Mesodermal cell (in vitro differentiated cells): ENCODE measurements around the gene CKS1B.

Experiments used
- H3K27ac ChIP-seq: 2 replicates; pipeline ENCODE4 v1.7.0; 2013; ENCODE audit warnings: mild to moderate bottlenecking, low read depth, low read length, moderate library complexity; ENCODE audit not compliant: severe bottlenecking
- H3K36me3 ChIP-seq: 2 replicates; pipeline ENCODE4 v1.7.1; 2013; ENCODE audit warnings: mild to moderate bottlenecking, low read length, moderate library complexity; ENCODE audit not compliant: control insufficient read depth, insufficient read depth
- H3K4me1 ChIP-seq: one replicate; pipeline ENCODE4 v1.7.1; 2013; ENCODE audit warnings: mild to moderate bottlenecking, low read length; ENCODE audit not compliant: insufficient read depth, control insufficient read depth, poor library complexity, severe bottlenecking
- H3K4me3 ChIP-seq: 2 replicates; pipeline ENCODE4 v1.7.0; 2013; ENCODE audit warnings: low read length, control low read depth, mild to moderate bottlenecking; ENCODE audit not compliant: insufficient read depth, poor library complexity, severe bottlenecking; ENCODE audit errors: extremely low read depth
- H3K9me3 ChIP-seq: 2 replicates; pipeline ENCODE4 v1.7.1; 2013; ENCODE audit warnings: mild to moderate bottlenecking, low read length, moderate library complexity; ENCODE audit not compliant: control insufficient read depth
- WGBS, 2 experiments: methylation state at CpG; one replicate each; pipeline ENCODE4 v1.1.5; 2013; ENCODE audit warnings: missing lambda C conversion rate in 2 of 2; ENCODE audit not compliant: insufficient coverage in 2 of 2; 5-methylcytosine and 5-hydroxymethylcytosine counted together

Gene CKS1B

DNA sequence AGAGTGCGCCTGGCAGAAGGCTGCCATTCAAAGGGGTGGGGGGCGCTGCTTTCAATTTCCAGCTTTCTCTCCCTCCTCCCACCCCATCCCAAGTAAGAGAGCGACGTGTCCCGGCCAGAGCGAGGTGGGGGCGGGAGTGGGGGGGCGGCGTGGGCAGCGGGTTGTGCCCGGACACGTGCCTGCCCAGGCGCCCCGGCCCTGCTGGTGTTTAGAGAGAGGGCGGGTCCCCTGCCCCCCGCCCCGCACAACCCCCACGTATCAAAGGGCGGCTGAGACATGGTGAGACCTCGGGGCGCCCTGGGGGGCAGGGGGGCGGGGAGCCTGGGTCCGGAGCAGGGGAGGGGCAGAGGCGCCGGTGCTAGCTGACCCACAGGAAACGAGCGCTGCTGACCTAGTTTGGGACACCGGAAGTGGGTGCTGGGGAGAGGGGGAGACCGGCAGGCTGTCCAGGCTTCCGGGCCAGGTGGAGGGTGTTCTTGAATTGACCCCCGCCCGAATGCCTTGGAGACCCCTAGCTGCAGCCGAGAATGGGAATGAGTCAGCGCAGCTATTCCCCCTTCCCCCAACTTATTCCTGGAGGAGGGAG, 29.4 kb downstream of the CKS1B start:
- Histone ChIP-seq H3K4me3 (peak overlapping the region; percentile 79), H3K9me3 (no peaks in the 10 kb centered on the region), H3K4me1 (peaks cover 17% of the 10 kb centered on the region), H3K36me3 (no peaks in the 10 kb centered on the region), H3K27ac (peak overlapping the region; percentile 30)
- 0 to 2% methylated on average over 3 to 8 of the region's 34 CpGs for WGBS, 2 experiments

DNA sequence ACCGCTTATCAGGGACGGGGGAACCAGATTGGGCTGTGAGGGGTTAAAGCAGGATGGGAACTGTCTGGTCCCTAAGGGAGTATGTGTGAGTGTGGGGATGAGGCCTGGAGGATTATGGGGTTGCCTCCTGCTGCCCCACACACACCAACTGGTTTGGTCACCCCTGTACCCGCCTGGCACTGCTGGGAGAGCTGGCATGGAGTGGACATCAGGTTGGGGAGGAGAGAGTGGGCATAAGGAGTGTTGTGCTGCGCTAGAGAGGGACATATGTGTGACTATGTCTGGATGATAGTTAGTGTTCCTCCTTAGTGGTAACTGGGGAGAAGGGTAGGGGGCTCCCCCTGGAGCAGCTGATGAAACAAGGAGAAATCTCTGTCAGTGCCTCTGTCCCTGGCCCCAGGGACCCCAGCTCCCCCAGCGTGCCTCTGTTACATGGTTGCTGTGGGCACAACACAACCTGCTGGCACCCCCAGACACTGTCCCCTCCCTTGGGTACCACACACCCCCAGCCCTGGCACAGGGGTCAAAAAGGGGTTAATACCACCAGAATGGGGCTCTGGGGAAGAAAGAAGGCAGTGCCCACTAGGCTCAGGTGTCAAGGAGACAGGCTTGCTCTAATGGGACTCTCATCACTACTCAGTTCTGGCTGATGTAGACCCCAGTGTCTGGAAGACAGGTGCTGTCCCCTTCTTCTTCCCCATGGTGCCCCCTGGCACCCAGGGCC, 30.0 kb downstream of the CKS1B start:
- no peaks in the 10 kb centered on the region for H3K36me3 ChIP-seq
- peak overlapping the region; percentile 79 for H3K4me3 ChIP-seq
- peaks cover 17% of the 10 kb centered on the region for H3K4me1 ChIP-seq
- H3K9me3 ChIP-seq = no peaks in the 10 kb centered on the region
- peak overlapping the region; percentile 30 for H3K27ac ChIP-seq
- WGBS, 2 experiments = 59 to 86% methylated on average over 2 to 4 of the region's 5 CpGs

DNA sequence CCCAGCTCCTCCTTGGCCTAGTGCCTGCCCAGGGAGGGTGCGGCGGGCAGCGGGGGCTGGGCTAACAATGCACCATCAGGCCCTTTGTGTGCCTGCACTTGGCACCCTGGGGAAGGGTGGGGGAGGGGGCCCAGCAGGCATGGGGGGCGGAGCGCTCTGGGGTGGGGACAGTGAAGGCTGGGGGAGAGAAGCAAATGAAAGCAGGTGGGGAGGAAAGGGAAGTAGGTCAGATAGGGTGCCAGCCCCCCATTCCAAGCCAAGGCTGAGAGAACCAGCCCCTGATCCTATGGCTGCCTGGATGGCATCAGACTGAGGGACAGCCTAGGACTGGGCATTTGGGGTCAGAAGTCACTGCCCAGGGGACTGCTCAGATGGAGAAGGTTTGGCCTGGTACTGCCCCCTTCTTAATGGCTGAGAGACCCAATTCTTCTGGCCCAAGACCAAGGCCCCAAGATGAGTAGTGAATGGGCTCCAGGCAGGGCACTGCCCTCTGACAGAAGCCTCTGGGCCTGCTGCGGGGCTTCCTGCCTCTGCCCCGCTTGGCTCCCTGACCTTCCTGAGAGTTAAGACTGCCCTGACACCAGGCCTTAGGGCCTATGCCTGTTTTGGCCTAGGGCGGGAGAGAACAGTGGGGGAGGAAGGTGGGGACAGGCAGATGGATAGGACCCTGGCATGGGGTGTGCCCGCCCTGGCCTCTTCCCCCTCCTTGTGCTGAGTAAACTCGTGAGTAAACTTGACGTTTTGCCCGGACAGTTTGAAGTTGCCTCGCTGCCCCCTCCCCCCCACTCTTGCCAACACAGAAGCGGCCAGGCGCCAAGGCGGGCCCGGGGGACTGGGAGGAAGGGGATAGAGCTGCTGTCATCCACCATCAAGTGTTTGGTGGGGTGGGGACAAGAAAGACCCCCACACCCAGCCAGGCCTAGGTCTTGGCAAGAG, 30.9 kb downstream of the CKS1B start:
- WGBS, 2 experiments = 88 to 94% methylated on average over 4 to 10 of the region's 17 CpGs
- Histone ChIP-seq H3K36me3 (no peaks in the 10 kb centered on the region), H3K4me1 (peaks cover 12% of the 10 kb centered on the region), H3K4me3 (no peak overlapping the region), H3K9me3 (no peaks in the 10 kb centered on the region), H3K27ac (no peak overlapping the region)

DNA sequence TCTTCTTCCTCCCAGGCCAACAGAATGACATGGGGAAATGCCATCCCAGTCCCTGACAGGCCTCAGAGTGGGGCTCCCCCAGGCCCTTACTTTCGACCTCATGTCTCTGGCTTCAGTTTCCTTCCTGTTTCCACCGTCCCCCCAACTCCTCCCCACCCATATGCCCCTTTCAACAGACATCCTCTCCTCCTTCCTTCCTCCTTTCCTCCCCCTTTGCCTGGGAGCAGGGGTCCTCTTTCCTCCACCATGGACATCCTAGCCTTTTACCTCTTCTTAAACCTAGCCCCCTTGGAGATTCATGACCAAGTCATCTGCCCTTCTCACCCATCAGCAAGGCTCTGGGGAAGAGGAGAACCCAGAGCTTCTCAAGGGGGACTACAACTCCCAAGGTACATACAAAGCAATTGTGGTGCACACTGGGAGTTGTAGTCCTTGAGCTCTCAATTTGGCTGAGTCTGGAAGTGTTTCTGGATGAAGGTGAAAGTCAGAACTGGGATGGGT, 32.2 kb downstream of the CKS1B start:
- Histone ChIP-seq H3K4me1 (peaks cover 9% of the 10 kb centered on the region), H3K27ac (no peak overlapping the region), H3K9me3 (no peaks in the 10 kb centered on the region), H3K4me3 (no peak overlapping the region), H3K36me3 (no peaks in the 10 kb centered on the region)
- WGBS, 2 experiments = 90 to 92% methylated on average over 2 of the region's 2 CpGs

DNA sequence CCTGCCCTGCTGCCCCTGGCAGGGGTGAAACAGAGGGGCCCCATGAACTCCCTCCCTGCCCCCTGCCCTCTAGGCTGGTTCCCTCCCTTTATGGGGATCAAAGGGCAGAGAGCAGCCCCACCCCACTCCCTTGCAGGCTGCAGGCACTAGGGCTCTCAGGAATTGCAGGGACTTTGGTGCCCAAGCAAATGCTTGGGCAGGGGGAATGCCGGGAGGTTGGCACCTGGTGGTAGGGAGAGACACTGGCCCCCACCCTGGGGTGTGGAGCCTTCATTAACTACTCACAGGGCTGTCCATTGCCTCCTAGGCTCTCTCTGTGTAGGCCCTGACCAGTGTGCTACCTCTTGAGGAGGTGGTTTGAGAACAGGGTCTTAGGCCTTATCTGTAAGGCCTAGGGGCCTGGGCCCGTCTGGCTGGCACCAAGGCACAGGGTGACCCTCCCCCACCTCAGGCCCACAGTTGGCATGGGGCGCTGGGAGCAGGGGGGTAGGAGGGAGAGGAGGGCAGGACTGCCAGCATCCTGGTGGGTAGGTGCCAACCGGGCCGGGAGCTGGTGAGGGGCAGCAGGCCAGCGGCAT, 32.9 kb downstream of the CKS1B start:
- 93 to 97% methylated on average over 3 to 5 of the region's 6 CpGs for WGBS, 2 experiments
- Histone ChIP-seq H3K36me3 (no peaks in the 10 kb centered on the region), H3K4me1 (peaks cover 11% of the 10 kb centered on the region), H3K27ac (no peak overlapping the region), H3K9me3 (no peaks in the 10 kb centered on the region), H3K4me3 (no peak overlapping the region)

DNA sequence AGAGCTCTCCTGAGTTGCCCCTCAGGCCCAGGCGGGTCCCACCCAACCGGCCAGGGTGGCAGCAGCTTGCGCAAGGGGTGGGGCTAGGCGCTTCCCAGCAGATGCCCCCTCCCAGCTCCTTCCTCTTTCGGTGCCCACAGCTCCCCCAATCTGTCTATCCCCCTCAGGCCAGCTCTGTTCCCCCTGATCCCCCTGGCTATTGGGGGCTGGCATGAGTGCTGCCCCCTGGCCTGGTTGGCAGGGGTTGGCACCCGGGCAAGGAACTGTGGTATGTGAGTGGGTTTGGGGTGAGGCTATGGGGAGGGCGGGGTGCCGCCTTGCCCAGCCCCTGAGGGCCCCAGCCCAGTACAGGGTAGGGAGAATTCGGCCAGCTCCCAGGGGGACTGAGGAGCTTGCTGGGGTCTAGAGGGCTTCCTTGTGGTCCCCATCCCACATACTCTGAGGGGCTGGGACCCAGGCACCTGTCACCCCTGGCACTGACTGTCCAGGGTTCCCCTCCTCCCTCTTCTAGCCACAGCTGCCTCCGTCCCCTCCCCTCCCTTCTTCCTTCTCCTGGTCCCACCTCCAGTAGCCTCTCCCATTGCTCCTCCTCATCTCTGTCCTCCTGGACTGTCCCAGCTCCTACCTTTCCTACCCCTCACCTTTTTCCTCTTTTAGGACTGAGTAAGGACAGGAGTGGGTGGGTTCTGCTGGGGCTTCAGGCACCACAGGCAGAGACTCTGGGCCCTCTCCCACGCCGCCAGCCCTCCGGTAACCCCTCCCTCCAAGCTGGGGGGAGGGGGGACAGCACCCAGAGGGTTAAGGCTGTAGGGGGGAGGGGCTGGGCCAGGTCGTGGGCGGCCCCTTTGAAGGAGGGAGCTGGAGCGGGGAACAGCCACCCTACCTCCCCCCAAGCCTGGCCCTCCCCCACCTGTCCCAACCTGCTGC, 33.8 kb downstream of the CKS1B start:
- H3K36me3 ChIP-seq = no peaks in the 10 kb centered on the region
- H3K4me1 ChIP-seq = peaks cover 11% of the 10 kb centered on the region
- H3K9me3 ChIP-seq = no peaks in the 10 kb centered on the region
- no peak overlapping the region for H3K4me3 ChIP-seq
- H3K27ac ChIP-seq = no peak overlapping the region
- WGBS, 2 experiments = 90% methylated on average over 8 to 9 of the region's 16 CpGs

DNA sequence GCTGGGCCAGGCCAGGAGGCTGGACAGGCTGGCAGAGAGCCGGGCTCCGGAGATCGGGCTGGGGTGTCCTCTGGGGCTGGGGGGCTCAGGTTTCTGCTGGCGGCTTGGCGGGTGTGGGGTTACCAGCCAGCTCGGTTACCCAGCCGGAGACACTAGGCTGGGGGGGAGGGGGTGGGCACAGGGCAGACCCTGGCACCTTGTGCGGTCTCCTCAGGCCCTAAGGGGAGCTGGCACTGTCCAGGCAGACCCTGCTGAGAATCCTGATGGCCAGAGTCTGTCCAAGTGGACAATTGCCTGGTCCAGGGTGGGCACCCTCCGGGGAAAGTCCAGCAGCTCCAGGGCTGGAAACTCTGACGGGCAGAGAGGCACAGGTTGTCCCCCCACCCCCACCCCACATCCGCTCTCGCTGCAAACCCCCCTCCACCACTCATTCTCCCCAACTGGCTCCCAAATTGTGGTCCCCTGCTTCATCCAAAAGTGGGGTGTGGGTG, 34.8 kb downstream of the CKS1B start:
- H3K27ac ChIP-seq = no peak overlapping the region
- WGBS, 2 experiments = 92 to 100% methylated on average over 6 to 10 of the region's 12 CpGs

DNA sequence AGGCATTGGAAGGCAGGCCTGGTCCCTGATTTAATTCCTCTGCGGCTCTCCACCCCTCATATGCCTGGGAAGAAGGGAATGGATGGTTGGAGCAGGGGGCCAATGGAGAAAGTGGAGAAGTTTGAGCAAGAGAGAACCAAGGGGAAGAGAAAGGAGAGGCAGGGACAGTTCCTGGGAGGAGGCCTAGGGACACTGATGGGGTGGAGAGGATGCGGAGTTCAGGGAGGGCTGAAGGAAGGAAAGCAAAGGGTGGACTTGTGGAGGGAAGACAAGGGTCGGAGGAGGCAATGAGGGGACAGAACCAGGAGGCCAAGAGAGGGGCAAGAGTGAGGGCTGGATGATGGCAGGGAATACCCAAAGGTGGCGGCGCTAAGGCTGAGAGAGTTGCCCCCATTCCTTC, 35.3 kb downstream of the CKS1B start:
- peaks cover 6% of the 10 kb centered on the region for H3K4me1 ChIP-seq
- peaks cover 9% of the 10 kb centered on the region for H3K36me3 ChIP-seq
- no peak overlapping the region for H3K27ac ChIP-seq
- no peaks in the 10 kb centered on the region for H3K9me3 ChIP-seq
- 86 to 97% methylated on average over 2 to 3 of the region's 5 CpGs for WGBS, 2 experiments
- H3K4me3 ChIP-seq = no peak overlapping the region

More for the DNA sequence above, 34.8 kb downstream of the CKS1B start:
- Histone ChIP-seq H3K4me1 (peaks cover 10% of the 10 kb centered on the region), H3K4me3 (no peak overlapping the region), H3K36me3 (peaks cover 6% of the 10 kb centered on the region), H3K9me3 (no peaks in the 10 kb centered on the region)

DNA sequence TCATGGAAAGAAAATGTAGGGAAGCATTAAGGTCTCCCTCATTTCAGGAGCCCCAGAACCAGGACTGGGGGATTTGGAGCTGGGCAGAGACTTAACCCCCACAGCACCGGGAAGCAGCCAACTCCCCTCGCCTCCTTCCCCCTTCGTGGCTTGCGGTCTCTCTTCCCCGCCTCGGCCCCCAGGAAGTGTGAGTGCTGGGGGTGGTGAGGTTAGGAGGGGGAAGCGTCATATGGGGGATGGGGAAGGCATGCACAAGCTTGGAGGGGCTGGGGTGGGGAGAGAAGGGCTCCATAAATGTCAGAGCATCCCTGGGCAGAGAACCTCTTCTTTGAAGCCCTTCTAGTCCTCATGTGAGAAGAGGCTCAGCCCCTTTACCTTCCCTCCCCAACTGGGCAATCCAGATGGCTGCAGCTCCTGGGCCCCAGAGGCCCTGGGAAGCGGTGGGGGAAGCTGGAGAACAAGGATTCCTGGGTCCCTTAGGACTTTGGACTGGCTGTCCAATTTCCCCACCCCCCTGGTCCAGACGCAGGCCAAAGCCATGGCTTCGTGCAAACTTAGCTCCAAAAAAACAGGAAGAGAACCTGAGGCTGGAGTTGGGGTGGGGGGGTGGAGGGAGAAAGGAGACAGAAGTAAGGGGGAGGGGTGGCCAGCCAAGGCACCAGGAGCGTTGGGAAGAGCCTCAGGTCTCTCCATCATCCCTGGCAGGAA, 35.9 kb downstream of the CKS1B start:
- Histone ChIP-seq H3K9me3 (no peaks in the 10 kb centered on the region), H3K36me3 (peaks cover 15% of the 10 kb centered on the region), H3K4me1 (peaks cover 6% of the 10 kb centered on the region), H3K27ac (no peak overlapping the region), H3K4me3 (no peak overlapping the region)
- WGBS, 2 experiments = 80 to 83% methylated on average over 1 to 2 of the region's 11 CpGs
